Right atrium auricular region (tissue), 2 donors: ENCODE data around the gene ACCSL. TPM values are rescaled to one million over a fixed set of nuclear protein-coding genes. Genes with fewer than 3 reads are reported as not detected.

Source experiments
- DNase-seq: peaks from one replicate; pipeline ENCODE4 v3.0.0-alpha.2; 2019; ENCODE audit warnings: low spot score
- H3K27ac ChIP-seq, 2 donors: fragments of 200-600 bp; sonication (generic); 1 replicate in 1 of 2; 2 replicates in 1 of 2; pipeline ENCODE4 v1.5.1; 2016 to 2019
- H3K27me3 ChIP-seq, 2 donors: fragments of 200-600 bp; sonication (generic); one replicate each; pipeline versions ENCODE4 v1.5.1 to v1.6.0; 2017 to 2019
- H3K36me3 ChIP-seq: fragments of 200-600 bp; sonication (generic); one replicate; pipeline ENCODE4 v1.5.1; 2016
- H3K4me1 ChIP-seq, 2 donors: fragments of 200-600 bp; sonication (generic); one replicate each; pipeline versions ENCODE4 v1.5.1 to v1.6.0; 2017 to 2019
- H3K4me3 ChIP-seq, 2 donors: fragments of 200-600 bp; sonication (generic); 1 replicate in 1 of 2; 2 replicates in 1 of 2; pipeline ENCODE4 v1.5.1; 2017 to 2019; ENCODE audit warnings: mild to moderate bottlenecking in 1 of 2, moderate library complexity in 1 of 2
- H3K9me3 ChIP-seq, 2 donors: fragments of 200-600 bp; sonication (generic); one replicate each; pipeline ENCODE4 v1.5.1; 2019
- total RNA-seq, 2 donors: library from RNA; depleted of rRNA; stranded (reverse); fragments of >200 nt; gene quantifications; one replicate each; pipeline ENCODE4 v1.1.0, GENCODE V29; 2016
- TF ChIP-seq, protein P1 (sequence below), 2 donors: fragments of 200-600 bp; sonication (generic); IDR thresholded peaks; one replicate each; pipeline ENCODE4 v1.5.1; 2019; ENCODE audit warnings: antibody characterized with exemption in 2 of 2

The ACCSL gene
- total RNA-seq, 2 donors from 2014 or later = not detected

- no peaks in the 10 kb centered on the region for H3K27me3 ChIP-seq
- DNase-seq = peak; percentile 89
- no peaks in the 10 kb centered on the region for H3K36me3 ChIP-seq
- H3K4me3 ChIP-seq = no peak overlapping the region
- H3K9me3 ChIP-seq = peaks cover 0 to 10% of the 10 kb centered on the region in 2 donors
- H3K4me1 ChIP-seq = peaks cover 0 to 37% of the 10 kb centered on the region in 2 donors
- TF ChIP-seq, protein P1, sequence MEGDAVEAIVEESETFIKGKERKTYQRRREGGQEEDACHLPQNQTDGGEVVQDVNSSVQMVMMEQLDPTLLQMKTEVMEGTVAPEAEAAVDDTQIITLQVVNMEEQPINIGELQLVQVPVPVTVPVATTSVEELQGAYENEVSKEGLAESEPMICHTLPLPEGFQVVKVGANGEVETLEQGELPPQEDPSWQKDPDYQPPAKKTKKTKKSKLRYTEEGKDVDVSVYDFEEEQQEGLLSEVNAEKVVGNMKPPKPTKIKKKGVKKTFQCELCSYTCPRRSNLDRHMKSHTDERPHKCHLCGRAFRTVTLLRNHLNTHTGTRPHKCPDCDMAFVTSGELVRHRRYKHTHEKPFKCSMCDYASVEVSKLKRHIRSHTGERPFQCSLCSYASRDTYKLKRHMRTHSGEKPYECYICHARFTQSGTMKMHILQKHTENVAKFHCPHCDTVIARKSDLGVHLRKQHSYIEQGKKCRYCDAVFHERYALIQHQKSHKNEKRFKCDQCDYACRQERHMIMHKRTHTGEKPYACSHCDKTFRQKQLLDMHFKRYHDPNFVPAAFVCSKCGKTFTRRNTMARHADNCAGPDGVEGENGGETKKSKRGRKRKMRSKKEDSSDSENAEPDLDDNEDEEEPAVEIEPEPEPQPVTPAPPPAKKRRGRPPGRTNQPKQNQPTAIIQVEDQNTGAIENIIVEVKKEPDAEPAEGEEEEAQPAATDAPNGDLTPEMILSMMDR (IDR thresholded peaks at IDR 0.05) = no peak
- H3K27ac ChIP-seq = peak overlapping the region; percentile 79 to 81
Observed at GRCh38 chr11:44029977-44030911, 17.5 kb upstream of the ACCSL start.

- H3K9me3 ChIP-seq = peaks cover 0 to 2% of the 10 kb centered on the region in 2 donors
- no peak for DNase-seq
- no peaks in the 10 kb centered on the region for H3K27me3 ChIP-seq
- H3K36me3 ChIP-seq = no peaks in the 10 kb centered on the region
- peak overlapping the region; percentile 79 to 81 for H3K27ac ChIP-seq
- TF ChIP-seq, protein P1 (IDR thresholded peaks at IDR 0.05) = no peak
- peaks cover 0 to 37% of the 10 kb centered on the region in 2 donors for H3K4me1 ChIP-seq
- no peak overlapping the region for H3K4me3 ChIP-seq
Observed at GRCh38 chr11:44030996-44031395, 16.8 kb upstream of the ACCSL start.

- H3K4me3 ChIP-seq = no peak overlapping the region
Observed at GRCh38 chr11:44031549-44031948, 16.2 kb upstream of the ACCSL start.

DNA sequence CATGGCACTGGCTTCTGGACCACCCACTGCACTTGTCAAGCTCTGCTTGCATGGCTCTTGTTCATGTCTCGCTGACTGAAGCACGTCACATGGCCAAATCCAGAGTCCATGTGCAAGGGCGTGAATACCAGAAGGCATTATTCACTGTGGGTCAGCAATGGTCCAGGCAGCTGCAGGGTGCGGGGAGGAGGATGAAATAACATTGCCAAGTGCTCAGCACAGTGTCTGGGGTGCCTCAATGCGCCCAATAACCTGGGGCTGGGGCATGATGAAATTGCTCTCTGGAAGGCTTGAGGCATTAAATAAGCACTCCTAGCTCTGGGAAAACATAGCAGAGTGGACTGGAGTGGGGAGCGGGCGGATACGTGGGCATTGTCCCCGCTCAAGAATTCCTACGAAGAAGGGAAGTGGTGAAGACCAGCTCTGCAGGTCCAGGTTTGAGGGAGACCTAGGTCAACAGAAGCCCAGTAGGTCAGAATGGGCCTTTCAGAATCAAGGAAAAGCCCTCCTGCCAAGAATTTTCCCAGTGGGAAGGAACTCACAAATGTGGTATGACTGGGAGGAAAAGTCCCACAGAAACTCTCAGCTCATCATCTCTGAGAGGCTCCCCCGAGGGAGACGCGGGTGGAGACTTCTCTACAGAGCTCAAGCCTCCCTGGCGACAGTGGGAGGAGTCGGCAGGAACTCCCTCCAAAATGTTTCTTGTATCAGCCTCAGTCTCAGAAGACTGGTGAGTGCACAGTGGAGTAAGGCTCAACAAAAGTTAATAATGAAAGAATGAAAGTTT is 15.3 kb upstream of the ACCSL start:
- TF ChIP-seq, protein P1 (IDR thresholded peaks at IDR 0.05) = no peak
- Histone ChIP-seq H3K4me1 (peaks cover 0 to 43% of the 10 kb centered on the region in 2 donors), H3K36me3 (no peaks in the 10 kb centered on the region), H3K4me3 (no peak overlapping the region), H3K27ac (peak overlapping the region; percentile 79 to 81), H3K27me3 (no peaks in the 10 kb centered on the region), H3K9me3 (no peaks in the 10 kb centered on the region)
- DNase-seq = peak; percentile 87

More at GRCh38 chr11:44031549-44031948, 16.2 kb upstream of the ACCSL start:
- H3K27ac ChIP-seq = peak overlapping the region; percentile 79 to 81
- TF ChIP-seq, protein P1 (IDR thresholded peaks at IDR 0.05) = no peak
- no peaks in the 10 kb centered on the region for H3K9me3 ChIP-seq
- H3K4me1 ChIP-seq = peaks cover 0 to 37% of the 10 kb centered on the region in 2 donors
- no peaks in the 10 kb centered on the region for H3K36me3 ChIP-seq
- no peak for DNase-seq
- H3K27me3 ChIP-seq = no peaks in the 10 kb centered on the region

DNA sequence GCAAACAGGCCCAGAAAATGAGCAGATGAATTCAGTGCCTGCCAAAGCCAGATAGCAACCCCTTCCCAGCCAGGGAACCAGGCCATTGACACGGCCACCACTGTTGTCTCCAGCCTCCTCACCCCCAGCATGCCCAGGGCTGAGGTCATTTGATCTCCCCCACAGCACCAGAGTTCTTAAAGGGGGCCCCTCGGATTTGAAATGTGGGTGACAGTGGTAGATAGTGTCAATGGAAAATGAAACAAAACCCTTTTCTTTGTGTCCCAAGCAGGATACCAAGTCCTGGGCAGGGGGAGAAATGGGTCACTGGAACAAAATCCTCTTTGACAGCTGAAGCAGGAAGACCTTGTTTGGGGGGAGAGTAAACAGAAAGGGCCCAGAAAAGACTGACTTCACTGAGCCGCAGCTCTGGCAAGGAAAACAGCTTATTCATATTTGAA is 14.3 kb upstream of the ACCSL start:
- Histone ChIP-seq H3K9me3 (no peaks in the 10 kb centered on the region), H3K27me3 (no peaks in the 10 kb centered on the region), H3K4me1 (peaks cover 0 to 43% of the 10 kb centered on the region in 2 donors), H3K36me3 (no peaks in the 10 kb centered on the region), H3K4me3 (no peak overlapping the region), H3K27ac (peak overlapping the region; percentile 79 to 81)
- no peak for DNase-seq
- TF ChIP-seq, protein P1 (IDR thresholded peaks at IDR 0.05) = no peak
